Mesothelial cell of epicardium (in vitro differentiated cells): ENCODE measurements around the gene ADCY2. TPM values are rescaled to one million over a fixed set of nuclear protein-coding genes. Genes with fewer than 3 reads are reported as not detected.

Source experiments
- DNase-seq, 2 experiments: peaks; one replicate each; pipeline ENCODE4 v3.0.0; 2021; ENCODE audit warnings: low spot score in 2 of 2; ENCODE audit not compliant: unreplicated experiment in 2 of 2
- H3K27ac Mint-ChIP-seq: 2 replicates; pipeline ENCODE4 v1.8.0; 2021; ENCODE audit warnings: mixed read lengths
- H3K27me3 Mint-ChIP-seq: 2 replicates; pipeline ENCODE4 v1.8.0; 2021; ENCODE audit warnings: low read depth, mixed read lengths
- H3K36me3 Mint-ChIP-seq: 2 replicates; pipeline ENCODE4 v1.8.0; 2021; ENCODE audit warnings: mixed read lengths
- H3K4me1 Mint-ChIP-seq: 2 replicates; pipeline ENCODE4 v1.8.0; 2021; ENCODE audit warnings: mixed read lengths
- H3K4me3 Mint-ChIP-seq: 2 replicates; pipeline ENCODE4 v1.8.0; 2021; ENCODE audit warnings: mild to moderate bottlenecking, moderate library complexity, mixed read lengths
- H3K9me3 Mint-ChIP-seq: 2 replicates; pipeline ENCODE4 v1.8.0; 2021; ENCODE audit warnings: mixed read lengths
- total RNA-seq: library from RNA; stranded (reverse); gene quantifications from 3 replicates; pipeline ENCODE4 v1.2.1, GENCODE V29; 2021
- TF ChIP-seq, protein P1 (sequence below): fragments of 200-600 bp; sonication (generic); IDR thresholded peaks from one replicate; pipeline ENCODE4 v1.5.0; 2021; ENCODE audit warnings: antibody characterized with exemption; ENCODE audit not compliant: unreplicated experiment

ADCY2 gene
- total RNA-seq, 1 donor from 2014 or later: 3.0 TPM

DNA sequence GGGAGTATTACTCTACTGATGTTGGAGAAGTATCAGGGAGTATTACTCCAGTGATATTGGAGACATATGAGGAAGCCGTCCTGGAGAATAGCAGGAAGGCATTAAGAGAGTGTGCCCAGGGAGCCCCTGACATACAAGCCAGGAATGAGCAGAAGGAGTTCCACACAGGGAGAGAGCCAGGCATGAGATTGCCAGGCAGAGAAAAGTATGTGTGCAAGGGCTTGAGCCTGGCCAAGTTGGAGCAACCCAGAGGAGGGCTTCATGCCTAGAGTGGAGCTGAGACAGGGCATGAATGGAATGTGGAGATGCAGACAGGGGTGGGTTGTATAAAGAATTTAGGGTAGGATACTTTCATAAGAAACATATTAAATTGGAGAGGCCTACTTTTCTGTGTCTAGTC, 213.8 kb downstream of the ADCY2 start:
- DNase-seq: no peak
- Mint-ChIP-seq H3K27ac (no peak overlapping the region), H3K27me3 (no peaks in the 10 kb centered on the region), H3K4me3 (no peak overlapping the region), H3K9me3 (peaks cover 8% of the 10 kb centered on the region), H3K4me1 (peaks cover 6% of the 10 kb centered on the region), H3K36me3 (no peaks in the 10 kb centered on the region)
- TF ChIP-seq, protein P1, sequence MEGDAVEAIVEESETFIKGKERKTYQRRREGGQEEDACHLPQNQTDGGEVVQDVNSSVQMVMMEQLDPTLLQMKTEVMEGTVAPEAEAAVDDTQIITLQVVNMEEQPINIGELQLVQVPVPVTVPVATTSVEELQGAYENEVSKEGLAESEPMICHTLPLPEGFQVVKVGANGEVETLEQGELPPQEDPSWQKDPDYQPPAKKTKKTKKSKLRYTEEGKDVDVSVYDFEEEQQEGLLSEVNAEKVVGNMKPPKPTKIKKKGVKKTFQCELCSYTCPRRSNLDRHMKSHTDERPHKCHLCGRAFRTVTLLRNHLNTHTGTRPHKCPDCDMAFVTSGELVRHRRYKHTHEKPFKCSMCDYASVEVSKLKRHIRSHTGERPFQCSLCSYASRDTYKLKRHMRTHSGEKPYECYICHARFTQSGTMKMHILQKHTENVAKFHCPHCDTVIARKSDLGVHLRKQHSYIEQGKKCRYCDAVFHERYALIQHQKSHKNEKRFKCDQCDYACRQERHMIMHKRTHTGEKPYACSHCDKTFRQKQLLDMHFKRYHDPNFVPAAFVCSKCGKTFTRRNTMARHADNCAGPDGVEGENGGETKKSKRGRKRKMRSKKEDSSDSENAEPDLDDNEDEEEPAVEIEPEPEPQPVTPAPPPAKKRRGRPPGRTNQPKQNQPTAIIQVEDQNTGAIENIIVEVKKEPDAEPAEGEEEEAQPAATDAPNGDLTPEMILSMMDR: no peak

- Mint-ChIP-seq H3K36me3 (no peaks in the 10 kb centered on the region), H3K27me3 (no peaks in the 10 kb centered on the region), H3K4me3 (no peak overlapping the region), H3K9me3 (peaks cover 8% of the 10 kb centered on the region), H3K27ac (no peak overlapping the region), H3K4me1 (peaks cover 6% of the 10 kb centered on the region)
- TF ChIP-seq, protein P1: no peak
- no peak for DNase-seq
Observed at GRCh38 chr5:7610531-7611177, 214.7 kb downstream of the ADCY2 start.

GRCh38 chr5:7611518-7611917, 215.6 kb downstream of the ADCY2 start:
- Mint-ChIP-seq H3K9me3 (peaks cover 8% of the 10 kb centered on the region), H3K36me3 (no peaks in the 10 kb centered on the region), H3K4me3 (no peak overlapping the region), H3K27me3 (no peaks in the 10 kb centered on the region), H3K4me1 (peaks cover 6% of the 10 kb centered on the region), H3K27ac (no peak overlapping the region)
- TF ChIP-seq, protein P1: peak; percentile 13
- DNase-seq: no peak

GRCh38 chr5:7615566-7616061, 219.7 kb downstream of the ADCY2 start:
- no peaks in the 10 kb centered on the region for H3K36me3 Mint-ChIP-seq
- DNase-seq: no peak
- no peak overlapping the region for H3K4me3 Mint-ChIP-seq
- no peaks in the 10 kb centered on the region for H3K4me1 Mint-ChIP-seq
- H3K27ac Mint-ChIP-seq: no peak overlapping the region
- TF ChIP-seq, protein P1: no peak
- no peaks in the 10 kb centered on the region for H3K27me3 Mint-ChIP-seq
- peaks cover 8% of the 10 kb centered on the region for H3K9me3 Mint-ChIP-seq

GRCh38 chr5:7616897-7617296, 221.0 kb downstream of the ADCY2 start:
- no peaks in the 10 kb centered on the region for H3K4me1 Mint-ChIP-seq
- TF ChIP-seq, protein P1: no peak
- no peak for DNase-seq
- no peaks in the 10 kb centered on the region for H3K36me3 Mint-ChIP-seq
- peaks cover 8% of the 10 kb centered on the region for H3K9me3 Mint-ChIP-seq
- H3K27ac Mint-ChIP-seq: no peak overlapping the region
- no peaks in the 10 kb centered on the region for H3K27me3 Mint-ChIP-seq
- no peak overlapping the region for H3K4me3 Mint-ChIP-seq
